ENCODE data around the gene WNT11. TPM values are rescaled to one million over a fixed set of nuclear protein-coding genes. Genes with fewer than 3 reads are reported as not detected.

The WNT11 gene
- total RNA-seq, 1 experiment from 2014 or later, result not detected

DNA sequence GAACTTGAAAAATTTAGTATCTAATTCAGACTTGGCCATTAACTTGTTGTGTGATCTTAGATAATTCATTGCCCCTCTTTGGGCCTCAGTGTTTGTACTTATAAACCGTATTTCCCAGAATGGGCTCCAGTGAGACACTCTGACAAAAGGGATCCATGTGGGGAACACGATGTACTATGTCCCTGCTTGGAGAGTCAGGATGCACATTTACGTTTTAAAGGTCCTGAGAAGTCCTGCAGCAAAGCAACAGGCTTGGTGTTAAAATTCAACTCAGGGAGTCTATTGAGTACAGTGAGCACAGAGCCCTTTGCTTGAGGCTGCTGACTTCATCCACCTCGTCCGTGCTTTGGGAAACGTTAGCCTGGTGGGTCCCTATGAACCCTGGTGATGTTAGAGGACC, 9.0 kb downstream of the WNT11 start:
- H3K4me1 ChIP-seq (replicated peaks; ENCODE audit: insufficient read depth), result no peaks in the 10 kb centered on the region
- H3K9me2 ChIP-seq (ENCODE audit: insufficient read depth), result no peaks in the 10 kb centered on the region
- POLR2A ChIA-PET (ENCODE audit: unreplicated experiment), result no interaction called here
- no peaks in the 10 kb centered on the region for H4K20me1 ChIP-seq (ENCODE audit: insufficient read depth)
- DNase-seq, result no peak
- CTCF ChIA-PET, result no interaction called here
- no peak overlapping the region for H3K4me2 ChIP-seq
- H3K9me3 ChIP-seq (ENCODE audit: insufficient read depth, low read depth), result no peaks in the 10 kb centered on the region
- no TSS peak for BruUV-seq (replicated peaks)
- no peaks in the 10 kb centered on the region for H3K36me3 ChIP-seq (ENCODE audit: low read depth)
- H2AFZ ChIP-seq, result no peak overlapping the region
- intact Hi-C loops (cut with micrococcal nuclease; ENCODE audit: unreplicated experiment), result no loop called here
- no peak overlapping the region for H3K4me3 ChIP-seq
- no peaks in the 10 kb centered on the region for H3K79me2 ChIP-seq (ENCODE audit: low read depth)
- H3K27ac ChIP-seq, result no peak overlapping the region
- H3F3A ChIP-seq (ENCODE audit: insufficient read depth, low read depth), result no peaks in the 10 kb centered on the region
- H3K27me3 ChIP-seq (ENCODE audit: insufficient read depth, low read depth), result no peaks in the 10 kb centered on the region
- TF ChIP-seq CTCF (conservative IDR thresholded peaks at IDR 0.05), result no peak
- no peak for TF ChIP-seq EZH2 (IDR thresholded peaks at IDR 0.05; ENCODE audit: low read depth)

- DNase-seq, result no peak
- Histone ChIP-seq H3K4me2 (no peak overlapping the region), H3K4me3 (no peak overlapping the region), H3F3A (ENCODE audit: insufficient read depth, low read depth) (no peaks in the 10 kb centered on the region), H2AFZ (no peak overlapping the region), H3K79me2 (ENCODE audit: low read depth) (no peaks in the 10 kb centered on the region), H3K9me2 (ENCODE audit: insufficient read depth) (no peaks in the 10 kb centered on the region), H3K27ac (no peak overlapping the region), H3K27me3 (ENCODE audit: insufficient read depth, low read depth) (no peaks in the 10 kb centered on the region), H4K20me1 (ENCODE audit: insufficient read depth) (no peaks in the 10 kb centered on the region), H3K36me3 (ENCODE audit: low read depth) (no peaks in the 10 kb centered on the region), H3K4me1 (replicated peaks; ENCODE audit: insufficient read depth) (no peaks in the 10 kb centered on the region), H3K9me3 (ENCODE audit: insufficient read depth, low read depth) (no peaks in the 10 kb centered on the region)
- POLR2A ChIA-PET (ENCODE audit: unreplicated experiment), result no interaction called here
- no peak for TF ChIP-seq CTCF (conservative IDR thresholded peaks at IDR 0.05)
- no peak for TF ChIP-seq EZH2 (IDR thresholded peaks at IDR 0.05; ENCODE audit: low read depth)
- CTCF ChIA-PET, result no interaction called here
- no TSS peak for BruUV-seq (replicated peaks)
- intact Hi-C loops (cut with micrococcal nuclease; ENCODE audit: unreplicated experiment), result no loop called here
Observed at GRCh38 chr11:76196849-76197248, 9.5 kb downstream of the WNT11 start.

DNA sequence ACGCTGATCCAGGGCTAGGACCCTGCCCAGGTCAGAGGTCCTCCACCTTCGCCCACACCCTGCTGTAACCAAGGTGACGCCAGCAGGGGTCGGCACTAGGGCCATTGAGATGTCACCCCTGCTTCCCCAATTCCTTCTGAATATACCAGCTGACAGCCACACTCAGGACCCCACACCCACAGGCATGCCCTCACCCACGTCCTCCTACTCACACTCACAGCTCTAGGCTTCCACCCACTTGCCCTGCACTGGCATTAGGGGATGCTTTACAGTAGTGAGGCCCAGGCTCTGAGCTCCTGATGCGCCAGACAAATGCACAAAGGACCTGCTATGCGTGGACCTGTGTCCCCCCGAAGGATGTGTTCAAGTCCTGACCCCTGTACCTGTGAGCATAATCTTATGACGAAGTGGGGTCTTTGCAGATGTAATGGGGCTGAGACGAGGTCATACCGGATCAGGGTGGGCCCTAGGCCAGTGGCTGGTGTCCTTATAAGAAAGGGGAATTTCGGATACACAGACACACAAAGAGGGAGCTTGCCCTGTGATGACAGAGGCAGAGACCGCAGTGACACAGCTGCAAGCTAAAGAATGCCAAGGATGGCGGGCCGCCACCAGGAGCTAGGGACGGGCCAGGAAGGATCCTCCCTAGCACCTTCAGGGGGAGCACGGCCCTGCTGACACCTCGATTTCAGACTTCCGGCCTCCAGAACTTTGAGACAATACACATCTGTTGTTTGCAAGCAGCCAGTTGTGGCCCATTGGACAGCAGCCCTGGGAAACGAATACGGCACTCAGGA, 11.2 kb downstream of the WNT11 start:
- no peaks in the 10 kb centered on the region for H3K4me1 ChIP-seq (replicated peaks; ENCODE audit: insufficient read depth)
- no peak overlapping the region for H3K4me3 ChIP-seq
- no peaks in the 10 kb centered on the region for H3F3A ChIP-seq (ENCODE audit: insufficient read depth, low read depth)
- no peaks in the 10 kb centered on the region for H3K9me2 ChIP-seq (ENCODE audit: insufficient read depth)
- intact Hi-C loops (cut with micrococcal nuclease; ENCODE audit: unreplicated experiment), result no loop called here
- H4K20me1 ChIP-seq (ENCODE audit: insufficient read depth), result no peaks in the 10 kb centered on the region
- H3K27me3 ChIP-seq (ENCODE audit: insufficient read depth, low read depth), result no peaks in the 10 kb centered on the region
- H3K27ac ChIP-seq, result no peak overlapping the region
- BruUV-seq (replicated peaks), result no TSS peak
- DNase-seq, result no peak
- ChIA-PET CTCF (no interaction called here), POLR2A (ENCODE audit: unreplicated experiment) (no interaction called here)
- no peak overlapping the region for H3K4me2 ChIP-seq
- no peak for TF ChIP-seq CTCF (conservative IDR thresholded peaks at IDR 0.05)
- no peak for TF ChIP-seq EZH2 (IDR thresholded peaks at IDR 0.05; ENCODE audit: low read depth)
- H3K36me3 ChIP-seq (ENCODE audit: low read depth), result no peaks in the 10 kb centered on the region
- no peaks in the 10 kb centered on the region for H3K79me2 ChIP-seq (ENCODE audit: low read depth)
- no peaks in the 10 kb centered on the region for H3K9me3 ChIP-seq (ENCODE audit: insufficient read depth, low read depth)
- no peak overlapping the region for H2AFZ ChIP-seq

Data from PC-9 (cell line).